ENCODE results near the gene RASA3. TPM values are rescaled to one million over a fixed set of nuclear protein-coding genes. Genes with fewer than 3 reads are reported as not detected.

RASA3 gene
- total RNA-seq, 1 donor from 2014 or later, result 44.8 TPM

GRCh38 chr13:114024603-114025404 is 107.6 kb downstream of the RASA3 start:
- peaks cover 31% of the 10 kb centered on the region for H3K4me1 Mint-ChIP-seq (ENCODE audit: unreplicated experiment)
- H3K36me3 Mint-ChIP-seq (ENCODE audit: unreplicated experiment), result peaks cover 18% of the 10 kb centered on the region
- H3K27ac Mint-ChIP-seq (ENCODE audit: unreplicated experiment), result peak overlapping the region; percentile 84
- H3K9me3 Mint-ChIP-seq (ENCODE audit: unreplicated experiment), result no peaks in the 10 kb centered on the region
- TF ChIP-seq CTCF (IDR thresholded peaks at IDR 0.05), result no peak
- no peak overlapping the region for H3K4me3 Mint-ChIP-seq (ENCODE audit: unreplicated experiment)
- H3K27me3 Mint-ChIP-seq (ENCODE audit: unreplicated experiment), result no peaks in the 10 kb centered on the region
- no peak for DNase-seq (ENCODE audit: extremely low spot score, unreplicated experiment)

- Mint-ChIP-seq H3K27ac (ENCODE audit: unreplicated experiment) (peak overlapping the region; percentile 0), H3K36me3 (ENCODE audit: unreplicated experiment) (peaks cover 20% of the 10 kb centered on the region), H3K4me3 (ENCODE audit: unreplicated experiment) (no peak overlapping the region), H3K9me3 (ENCODE audit: unreplicated experiment) (no peaks in the 10 kb centered on the region), H3K4me1 (ENCODE audit: unreplicated experiment) (peaks cover 28% of the 10 kb centered on the region), H3K27me3 (ENCODE audit: unreplicated experiment) (no peaks in the 10 kb centered on the region)
- DNase-seq (ENCODE audit: extremely low spot score, unreplicated experiment), result no peak
- no peak for TF ChIP-seq CTCF (IDR thresholded peaks at IDR 0.05)
Measured at GRCh38 chr13:114023716-114024602, 108.5 kb downstream of the RASA3 start.

GRCh38 chr13:114022876-114023275 is 109.5 kb downstream of the RASA3 start:
- no peak overlapping the region for H3K4me3 Mint-ChIP-seq (ENCODE audit: unreplicated experiment)
- no peaks in the 10 kb centered on the region for H3K9me3 Mint-ChIP-seq (ENCODE audit: unreplicated experiment)
- H3K27ac Mint-ChIP-seq (ENCODE audit: unreplicated experiment), result no peak overlapping the region
- peaks cover 22% of the 10 kb centered on the region for H3K36me3 Mint-ChIP-seq (ENCODE audit: unreplicated experiment)
- H3K4me1 Mint-ChIP-seq (ENCODE audit: unreplicated experiment), result peaks cover 28% of the 10 kb centered on the region
- DNase-seq (ENCODE audit: extremely low spot score, unreplicated experiment), result no peak
- no peak for TF ChIP-seq CTCF (IDR thresholded peaks at IDR 0.05)
- no peaks in the 10 kb centered on the region for H3K27me3 Mint-ChIP-seq (ENCODE audit: unreplicated experiment)

- H3K4me3 Mint-ChIP-seq (ENCODE audit: unreplicated experiment), result no peak overlapping the region
- DNase-seq (ENCODE audit: extremely low spot score, unreplicated experiment), result no peak
- TF ChIP-seq CTCF (IDR thresholded peaks at IDR 0.05), result no peak
- no peak overlapping the region for H3K27ac Mint-ChIP-seq (ENCODE audit: unreplicated experiment)
- no peaks in the 10 kb centered on the region for H3K9me3 Mint-ChIP-seq (ENCODE audit: unreplicated experiment)
- peaks cover 22% of the 10 kb centered on the region for H3K36me3 Mint-ChIP-seq (ENCODE audit: unreplicated experiment)
- H3K27me3 Mint-ChIP-seq (ENCODE audit: unreplicated experiment), result no peaks in the 10 kb centered on the region
- peaks cover 23% of the 10 kb centered on the region for H3K4me1 Mint-ChIP-seq (ENCODE audit: unreplicated experiment)
Measured at GRCh38 chr13:114022309-114022669, 110.1 kb downstream of the RASA3 start.
